ENCODE measurements around the gene CELF6. TPM values are rescaled to one million over a fixed set of nuclear protein-coding genes. Genes with fewer than 3 reads are reported as not detected.
A peak's percentile ranks its signal among the peaks of the same experiment; 100 is the strongest.
"Not testable (repeated sequence)": the region's sequence is repeated elsewhere in the genome, so short reads cannot be mapped to it uniquely, and the experiment has no call there.

Gene CELF6
- total RNA-seq, 3 donors from 2014 or later (not counting 1 experiment from before 2014, with no cell fraction given) = 2.6 to 3.2 (median 2.8) TPM

DNA sequence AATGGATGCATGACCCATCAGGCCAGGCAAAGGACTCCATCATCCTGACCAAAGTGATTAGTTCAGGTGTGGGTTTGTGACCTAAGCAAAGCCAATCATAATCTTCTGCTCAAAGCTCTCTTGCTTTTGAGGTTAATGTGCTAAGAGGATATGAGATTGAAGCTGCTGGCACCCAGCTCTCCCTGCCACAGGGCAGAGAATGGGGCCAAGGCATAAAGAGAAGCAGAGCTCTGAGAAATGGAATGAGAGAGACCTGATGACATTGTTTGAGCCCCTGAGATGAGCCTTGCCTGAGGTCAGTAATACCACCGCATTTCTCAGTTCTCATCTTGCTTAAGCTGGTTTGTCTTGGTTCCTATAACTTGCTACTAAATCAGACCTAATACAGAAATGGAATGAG, 41.2 kb downstream of the CELF6 start:
- H3K4me1 Mint-ChIP-seq = peaks cover 5 to 6% of the 10 kb centered on the region in 2 donors
- no peaks in the 10 kb centered on the region for H3K36me3 Mint-ChIP-seq
- Histone ChIP-seq H3K4me1 (ENCODE audit: control insufficient read depth, insufficient read depth, low read length) (peaks cover under 1% of the 10 kb centered on the region), H3K36me3 (ENCODE audit: control insufficient read depth, insufficient read depth, low read length) (no peaks in the 10 kb centered on the region), H3K4me3 (ENCODE audit: low read length) (no peak overlapping the region), H3K27ac (ENCODE audit: low read length) (no peak overlapping the region), H3K9me3 (ENCODE audit: control insufficient read depth, insufficient read depth, low read length) (no peaks in the 10 kb centered on the region), H3K27me3 (ENCODE audit: control insufficient read depth, insufficient read depth, low read length) (no peaks in the 10 kb centered on the region)
- no peaks in the 10 kb centered on the region for H3K9me3 Mint-ChIP-seq
- H3K27ac Mint-ChIP-seq = no peak overlapping the region
- TF ChIP-seq, protein P1, sequence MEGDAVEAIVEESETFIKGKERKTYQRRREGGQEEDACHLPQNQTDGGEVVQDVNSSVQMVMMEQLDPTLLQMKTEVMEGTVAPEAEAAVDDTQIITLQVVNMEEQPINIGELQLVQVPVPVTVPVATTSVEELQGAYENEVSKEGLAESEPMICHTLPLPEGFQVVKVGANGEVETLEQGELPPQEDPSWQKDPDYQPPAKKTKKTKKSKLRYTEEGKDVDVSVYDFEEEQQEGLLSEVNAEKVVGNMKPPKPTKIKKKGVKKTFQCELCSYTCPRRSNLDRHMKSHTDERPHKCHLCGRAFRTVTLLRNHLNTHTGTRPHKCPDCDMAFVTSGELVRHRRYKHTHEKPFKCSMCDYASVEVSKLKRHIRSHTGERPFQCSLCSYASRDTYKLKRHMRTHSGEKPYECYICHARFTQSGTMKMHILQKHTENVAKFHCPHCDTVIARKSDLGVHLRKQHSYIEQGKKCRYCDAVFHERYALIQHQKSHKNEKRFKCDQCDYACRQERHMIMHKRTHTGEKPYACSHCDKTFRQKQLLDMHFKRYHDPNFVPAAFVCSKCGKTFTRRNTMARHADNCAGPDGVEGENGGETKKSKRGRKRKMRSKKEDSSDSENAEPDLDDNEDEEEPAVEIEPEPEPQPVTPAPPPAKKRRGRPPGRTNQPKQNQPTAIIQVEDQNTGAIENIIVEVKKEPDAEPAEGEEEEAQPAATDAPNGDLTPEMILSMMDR (IDR thresholded peaks at IDR 0.05) = no peak
- intact Hi-C loops (cut with micrococcal nuclease) = no loop called here
- H3K27me3 Mint-ChIP-seq (ENCODE audit: low read depth in 2 of 2) = peaks cover 0 to 2% of the 10 kb centered on the region in 2 donors
- DNase-seq (no peak), ATAC-seq (no peak)
- no peak overlapping the region for H3K4me3 Mint-ChIP-seq
- WGBS (ENCODE audit: insufficient coverage) = 100% methylated on average over 1 of the region's 1 CpG

GRCh38 chr15:72276326-72276700, 43.6 kb downstream of the CELF6 start:
- H3K9me3 Mint-ChIP-seq = no peaks in the 10 kb centered on the region
- Histone ChIP-seq H3K9me3 (ENCODE audit: control insufficient read depth, insufficient read depth, low read length) (no peaks in the 10 kb centered on the region), H3K4me1 (ENCODE audit: control insufficient read depth, insufficient read depth, low read length) (peaks cover 15% of the 10 kb centered on the region), H3K36me3 (ENCODE audit: control insufficient read depth, insufficient read depth, low read length) (no peaks in the 10 kb centered on the region), H3K4me3 (ENCODE audit: low read length) (no peak overlapping the region), H3K27ac (ENCODE audit: low read length) (no peak overlapping the region), H3K27me3 (ENCODE audit: control insufficient read depth, insufficient read depth, low read length) (no peaks in the 10 kb centered on the region)
- TF ChIP-seq, protein P1 (IDR thresholded peaks at IDR 0.05) = no peak
- intact Hi-C loops (cut with micrococcal nuclease) = no loop called here
- peaks cover 24% of the 10 kb centered on the region in 2 donors for H3K4me1 Mint-ChIP-seq
- DNase-seq (no peak), ATAC-seq (no peak)
- no peaks in the 10 kb centered on the region for H3K36me3 Mint-ChIP-seq
- no peak overlapping the region for H3K27ac Mint-ChIP-seq
- H3K27me3 Mint-ChIP-seq (ENCODE audit: low read depth in 2 of 2) = peaks cover 0 to 2% of the 10 kb centered on the region in 2 donors
- no peak overlapping the region for H3K4me3 Mint-ChIP-seq

DNA sequence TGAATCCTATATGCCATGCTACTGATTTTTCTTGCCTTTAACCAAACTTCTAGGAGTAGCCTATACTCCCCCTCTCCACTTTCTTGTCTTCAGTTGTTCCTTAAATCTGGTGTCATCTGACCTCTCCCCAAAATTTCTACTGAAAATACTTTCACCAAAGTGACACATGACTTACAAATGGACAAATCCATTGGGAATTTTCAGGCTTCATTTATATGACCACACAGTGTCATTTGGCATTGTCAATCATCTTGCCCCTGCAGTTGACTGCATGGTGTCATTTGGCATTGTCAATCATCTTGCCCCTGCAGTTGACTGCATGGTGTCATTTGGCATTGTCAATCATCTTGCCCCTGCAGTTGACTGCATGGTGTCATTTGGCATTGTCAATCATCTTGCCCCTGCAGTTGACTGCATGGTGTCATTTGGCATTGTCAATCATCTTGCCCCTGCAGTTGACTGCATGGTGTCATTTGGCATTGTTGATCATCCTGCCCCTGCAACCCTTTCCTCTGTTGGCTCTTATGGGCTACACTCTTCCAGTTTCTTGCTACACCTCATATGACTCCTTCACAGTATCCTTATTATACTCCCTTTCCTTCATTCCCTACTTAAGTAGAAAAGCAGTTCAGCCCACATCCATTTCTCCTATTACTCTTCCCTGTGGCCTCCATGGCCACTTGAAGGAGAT, 44.2 kb downstream of the CELF6 start:
- H3K27ac Mint-ChIP-seq; ATAC-seq; DNase-seq; H3K9me3 ChIP-seq (ENCODE audit: control insufficient read depth, insufficient read depth, low read length); H3K27me3 ChIP-seq (ENCODE audit: control insufficient read depth, insufficient read depth, low read length); H3K36me3 ChIP-seq (ENCODE audit: control insufficient read depth, insufficient read depth, low read length); H3K4me3 ChIP-seq (ENCODE audit: low read length); intact Hi-C loops (cut with micrococcal nuclease); H3K27me3 Mint-ChIP-seq (ENCODE audit: low read depth in 2 of 2); H3K36me3 Mint-ChIP-seq; H3K4me3 Mint-ChIP-seq; H3K27ac ChIP-seq (ENCODE audit: low read length); H3K9me3 Mint-ChIP-seq: not testable (repeated sequence)
- peaks cover 15% of the 10 kb centered on the region for H3K4me1 ChIP-seq (ENCODE audit: control insufficient read depth, insufficient read depth, low read length)
- H3K4me1 Mint-ChIP-seq = peaks cover 29% of the 10 kb centered on the region in 2 donors

DNA sequence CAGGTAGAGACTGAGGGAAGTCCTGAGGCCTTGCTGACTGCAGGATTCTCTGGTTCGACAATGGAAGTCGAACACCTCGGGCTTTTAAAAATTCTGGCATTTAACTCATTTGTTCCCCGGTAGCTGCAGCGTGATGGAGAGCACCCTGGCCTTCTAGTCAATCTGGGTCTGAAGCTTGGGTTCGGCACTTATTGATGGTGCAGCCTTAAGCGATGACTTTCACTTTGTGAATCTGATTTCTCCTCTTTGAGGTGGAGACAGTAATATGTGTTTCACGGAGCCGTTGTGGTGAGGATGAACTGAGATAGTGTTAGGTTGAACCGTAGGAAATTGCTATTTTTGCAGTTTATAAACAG, 47.0 kb downstream of the CELF6 start:
- peaks cover 42% of the 10 kb centered on the region in 2 donors for H3K4me1 Mint-ChIP-seq
- 52% methylated on average over 7 of the region's 10 CpGs for WGBS (ENCODE audit: insufficient coverage)
- Histone ChIP-seq H3K27ac (ENCODE audit: low read length) (peak overlapping the region; percentile 79), H3K27me3 (ENCODE audit: control insufficient read depth, insufficient read depth, low read length) (no peaks in the 10 kb centered on the region), H3K9me3 (ENCODE audit: control insufficient read depth, insufficient read depth, low read length) (no peaks in the 10 kb centered on the region), H3K36me3 (ENCODE audit: control insufficient read depth, insufficient read depth, low read length) (peaks cover under 1% of the 10 kb centered on the region), H3K4me3 (ENCODE audit: low read length) (peak overlapping the region; percentile 43), H3K4me1 (ENCODE audit: control insufficient read depth, insufficient read depth, low read length) (peaks cover 15% of the 10 kb centered on the region)
- no peaks in the 10 kb centered on the region for H3K36me3 Mint-ChIP-seq
- DNase-seq (no peak), ATAC-seq (no peak)
- intact Hi-C loops (cut with micrococcal nuclease) = loop anchor here (1.0 to 5.0 kb wide), 3 partner anchors 44 to 156 kb away; partner anchors contain the start of gene GRAMD2A
- peaks cover 0 to 2% of the 10 kb centered on the region in 2 donors for H3K27me3 Mint-ChIP-seq (ENCODE audit: low read depth in 2 of 2)
- TF ChIP-seq, protein P1 (IDR thresholded peaks at IDR 0.05) = no peak
- no peaks in the 10 kb centered on the region for H3K9me3 Mint-ChIP-seq
- H3K4me3 Mint-ChIP-seq = peak overlapping the region; percentile 91
- H3K27ac Mint-ChIP-seq = peak overlapping the region; percentile 90 to 93
